BE2C (cell line): Measurements from ENCODE around the gene PPM1J.

Experiments used
- DNase-seq: peaks from one replicate; pipeline ENCODE4 v3.0.0-alpha.2; 2020
- H3K27me3 ChIP-seq: fragments of 250-450 bp; sonication (Bioruptor Pico); 2 replicates; pipeline ENCODE4 v1.5.1; 2020; ENCODE audit warnings: mild to moderate bottlenecking
- H3K36me3 ChIP-seq: fragments of 250-450 bp; sonication (Bioruptor Pico); 2 replicates; pipeline ENCODE4 v1.5.1; 2020; ENCODE audit warnings: mild to moderate bottlenecking
- H3K4me1 ChIP-seq: fragments of 250-450 bp; sonication (Bioruptor Pico); 2 replicates; pipeline ENCODE4 v1.5.1; 2020
- H3K4me3 ChIP-seq: 2 replicates; pipeline ENCODE4 v1.5.1; 2011; ENCODE audit warnings: low read depth, low read length
- H3K9me3 ChIP-seq: fragments of 250-450 bp; sonication (Bioruptor Pico); 2 replicates; pipeline ENCODE4 v1.5.1; 2020
- CTCF ChIP-seq: IDR thresholded peaks from 2 replicates; pipeline ENCODE4 v1.5.1; 2012; ENCODE audit warnings: mild to moderate bottlenecking, low read depth, low read length

Gene PPM1J

GRCh38 chr1:112693821-112694220 lies 21.3 kb downstream of the PPM1J start:
- DNase-seq = no peak
- H3K27me3 ChIP-seq = no peaks in the 10 kb centered on the region
- H3K4me1 ChIP-seq = peaks cover 7% of the 10 kb centered on the region
- H3K9me3 ChIP-seq = no peaks in the 10 kb centered on the region
- TF ChIP-seq CTCF = no peak
- H3K4me3 ChIP-seq = no peak overlapping the region
- peaks cover 6% of the 10 kb centered on the region for H3K36me3 ChIP-seq

DNA sequence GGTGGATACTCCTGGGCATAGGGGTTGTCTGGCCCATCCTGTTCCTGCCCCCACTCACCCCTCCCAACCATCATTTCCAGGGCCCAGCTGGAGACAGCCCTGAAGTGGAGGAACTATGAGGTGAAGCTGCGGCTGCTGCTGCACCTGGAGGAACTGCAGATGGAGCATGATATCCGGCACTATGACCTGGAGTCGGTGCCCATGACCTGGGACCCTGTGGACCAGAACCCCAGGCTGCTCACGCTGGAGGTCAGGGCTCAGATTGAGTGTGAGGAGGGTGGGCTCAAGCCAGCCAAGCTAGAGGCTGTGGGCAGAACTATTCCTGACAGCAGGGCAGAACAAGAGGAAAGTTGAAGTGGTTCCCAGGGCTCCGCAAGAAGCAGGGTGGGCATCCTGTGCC lies 22.5 kb downstream of the PPM1J start:
- no peaks in the 10 kb centered on the region for H3K4me1 ChIP-seq
- TF ChIP-seq CTCF = no peak
- H3K27me3 ChIP-seq = no peaks in the 10 kb centered on the region
- no peak for DNase-seq
- no peaks in the 10 kb centered on the region for H3K9me3 ChIP-seq
- no peak overlapping the region for H3K4me3 ChIP-seq
- H3K36me3 ChIP-seq = peaks cover 6% of the 10 kb centered on the region

- Histone ChIP-seq H3K9me3 (no peaks in the 10 kb centered on the region), H3K27me3 (no peaks in the 10 kb centered on the region), H3K36me3 (peaks cover 3% of the 10 kb centered on the region; the same call in 1 of the 2 replicates), H3K4me1 (no peaks in the 10 kb centered on the region), H3K4me3 (no peak overlapping the region)
- TF ChIP-seq CTCF = no peak
- DNase-seq = no peak
These were observed 25.3 kb downstream of the PPM1J start for GRCh38 chr1:112689842-112690237.

GRCh38 chr1:112689196-112689841 lies 25.8 kb downstream of the PPM1J start:
- peaks cover 3% of the 10 kb centered on the region; the same call in 1 of the 2 replicates for H3K36me3 ChIP-seq
- no peak for DNase-seq
- no peak overlapping the region for H3K4me3 ChIP-seq
- H3K4me1 ChIP-seq = no peaks in the 10 kb centered on the region
- no peaks in the 10 kb centered on the region for H3K9me3 ChIP-seq
- H3K27me3 ChIP-seq = no peaks in the 10 kb centered on the region
- TF ChIP-seq CTCF = no peak

DNA sequence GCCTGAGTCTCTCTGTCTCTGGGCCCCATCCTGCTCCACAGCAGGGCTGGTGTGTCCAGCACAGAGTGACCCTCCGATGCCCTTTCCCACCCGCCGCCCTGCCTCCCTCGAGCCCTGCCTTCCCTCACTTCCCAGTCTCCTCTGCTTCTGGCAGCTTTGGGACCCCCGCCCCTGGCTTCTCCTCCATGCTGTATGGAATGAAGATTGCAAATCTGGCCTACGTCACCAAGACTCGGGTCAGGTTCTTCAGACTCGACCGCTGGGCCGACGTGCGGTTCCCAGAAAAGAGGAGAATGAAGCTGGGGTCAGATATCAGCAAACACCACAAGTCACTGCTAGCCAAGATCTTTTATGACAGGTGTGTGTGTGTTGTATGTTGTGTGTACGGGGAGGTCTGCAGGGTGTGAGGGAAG lies 26.3 kb downstream of the PPM1J start:
- Histone ChIP-seq H3K27me3 (no peaks in the 10 kb centered on the region), H3K4me1 (no peaks in the 10 kb centered on the region), H3K9me3 (no peaks in the 10 kb centered on the region), H3K4me3 (no peak overlapping the region), H3K36me3 (peaks cover 3% of the 10 kb centered on the region; the same call in 1 of the 2 replicates)
- no peak for TF ChIP-seq CTCF
- DNase-seq = no peak

GRCh38 chr1:112687785-112688496 lies 27.2 kb downstream of the PPM1J start:
- no peak for TF ChIP-seq CTCF
- DNase-seq = no peak
- H3K4me1 ChIP-seq = no peaks in the 10 kb centered on the region
- no peaks in the 10 kb centered on the region for H3K9me3 ChIP-seq
- no peaks in the 10 kb centered on the region for H3K27me3 ChIP-seq
- H3K4me3 ChIP-seq = no peak overlapping the region
- peaks cover 3% of the 10 kb centered on the region; the same call in 1 of the 2 replicates for H3K36me3 ChIP-seq
